Liver (tissue), 9 donors: ENCODE data around the gene RASA3. TPM values are rescaled to one million over a fixed set of nuclear protein-coding genes. Genes with fewer than 3 reads are reported as not detected.

Experiments used
- DNase-seq: peaks from one replicate; pipeline ENCODE4 v3.0.0-alpha.2; 2017; ENCODE audit warnings: low spot score
- H3K27ac ChIP-seq, 2 donors: one replicate each; pipeline ENCODE4 v1.7.0; 2013; ENCODE audit warnings: inconsistent platforms in 2 of 2, low read length in 2 of 2, control low read depth in 1 of 2, low read depth in 1 of 2, mild to moderate bottlenecking in 1 of 2
- H3K27me3 ChIP-seq, 4 donors: one replicate each; pipeline versions ENCODE4 v1.6.1 to v1.7.0; 2013; ENCODE audit warnings: low read length in 3 of 4, inconsistent platforms in 1 of 4, mild to moderate bottlenecking in 1 of 4, moderate library complexity in 1 of 4; ENCODE audit not compliant: control insufficient read depth in 4 of 4, insufficient read depth in 4 of 4
- H3K36me3 ChIP-seq, 4 donors: one replicate each; pipeline versions ENCODE4 v1.6.1 to v1.7.0; 2013; ENCODE audit warnings: low read length in 3 of 4, mild to moderate bottlenecking in 3 of 4, low read depth in 1 of 4, moderate library complexity in 1 of 4; ENCODE audit not compliant: control insufficient read depth in 4 of 4, insufficient read depth in 3 of 4
- H3K4me1 ChIP-seq, 4 donors: one replicate each; pipeline versions ENCODE4 v1.6.1 to v1.7.0; 2013; ENCODE audit warnings: low read length in 3 of 4, mild to moderate bottlenecking in 3 of 4, moderate library complexity in 1 of 4; ENCODE audit not compliant: control insufficient read depth in 4 of 4, insufficient read depth in 4 of 4
- H3K4me3 ChIP-seq, 3 donors: one replicate each; pipeline versions ENCODE4 v1.6.1 to v1.7.0; 2013; ENCODE audit warnings: low read length in 3 of 3, control low read depth in 1 of 3, low read depth in 1 of 3, mild to moderate bottlenecking in 1 of 3
- H3K9ac ChIP-seq, 2 donors: one replicate each; pipeline ENCODE4 v1.7.0; 2013; ENCODE audit warnings: low read length in 2 of 2, mild to moderate bottlenecking in 2 of 2, moderate library complexity in 2 of 2, control low read depth in 1 of 2, low read depth in 1 of 2
- H3K9me3 ChIP-seq, 4 donors: one replicate each; pipeline versions ENCODE4 v1.6.1 to v1.7.0; 2013; ENCODE audit warnings: low read length in 3 of 4; ENCODE audit not compliant: control insufficient read depth in 4 of 4
- FOXA1 ChIP-seq: IDR thresholded peaks from 2 replicates; pipeline ENCODE4 v1.6.1; 2016; ENCODE audit warnings: antibody characterized with exemption
- FOXA2 ChIP-seq: IDR thresholded peaks from 2 replicates; pipeline ENCODE4 v1.6.1; 2016; ENCODE audit warnings: antibody characterized with exemption
- GABPA ChIP-seq, 2 donors: IDR thresholded peaks in 1 of 2; conservative IDR thresholded peaks in 1 of 2; 2 replicates each; pipeline ENCODE4 v1.6.1; 2016; ENCODE audit warnings: antibody characterized with exemption in 2 of 2, mild to moderate bottlenecking in 1 of 2, moderate library complexity in 1 of 2
- HNF4A ChIP-seq, 2 donors: conservative IDR thresholded peaks; 2 replicates each; pipeline ENCODE4 v1.6.1; 2016; ENCODE audit warnings: antibody characterized with exemption in 2 of 2, mild to moderate bottlenecking in 2 of 2
- HNF4G ChIP-seq: IDR thresholded peaks from 2 replicates; pipeline ENCODE4 v1.6.1; 2016; ENCODE audit warnings: antibody characterized with exemption
- JUND ChIP-seq, 2 donors: IDR thresholded peaks; 2 replicates each; pipeline ENCODE4 v1.6.1; 2016; ENCODE audit warnings: antibody characterized with exemption in 2 of 2
- MAX ChIP-seq: IDR thresholded peaks from 2 replicates; pipeline ENCODE4 v1.6.1; 2016; ENCODE audit warnings: antibody characterized with exemption
- NR2F2 ChIP-seq: IDR thresholded peaks from 2 replicates; pipeline ENCODE4 v1.6.1; 2016; ENCODE audit warnings: antibody characterized with exemption
- RAD21 ChIP-seq, 2 donors: IDR thresholded peaks; 2 replicates each; pipeline ENCODE4 v1.6.1; 2016; ENCODE audit warnings: antibody characterized with exemption in 2 of 2, mild to moderate bottlenecking in 2 of 2
- REST ChIP-seq: IDR thresholded peaks from 2 replicates; pipeline ENCODE4 v1.6.1; 2016; ENCODE audit warnings: antibody characterized with exemption, mild to moderate bottlenecking
- RXRA ChIP-seq, 2 donors: IDR thresholded peaks; 2 replicates each; pipeline ENCODE4 v1.6.1; 2017 to 2018; ENCODE audit warnings: antibody characterized with exemption in 2 of 2, mild to moderate bottlenecking in 1 of 2
- SP1 ChIP-seq: IDR thresholded peaks from 2 replicates; pipeline ENCODE4 v1.6.1; 2018; ENCODE audit warnings: antibody characterized with exemption, mild to moderate bottlenecking
- TAF1 ChIP-seq: conservative IDR thresholded peaks from 2 replicates; pipeline ENCODE4 v1.6.1; 2016; ENCODE audit warnings: antibody characterized with exemption, mild to moderate bottlenecking
- WGBS: extraction: QIAGEN DNeasy Blood & Tissue Kit; methylation state at CpG from one replicate; pipeline ENCODE4 v1.1.7; 2013; 5-methylcytosine and 5-hydroxymethylcytosine counted together
- polyA plus RNA-seq, 2 donors: library from polyadenylated mRNA; stranded (reverse) in 1 of 2; unstranded in 1 of 2; fragments of 200-250 nt in 1 of 2; fragments of >200 nt in 1 of 2; fragmentation: Nextera tagmentation in 1 of 2; extraction: Ambion mirVana in 1 of 2; gene quantifications; one replicate each; pipeline versions ENCODE4 v1.2.1 to v1.2.3, GENCODE V29; 2013 to 2015
- total RNA-seq, 2 donors: library from RNA; depleted of rRNA; stranded (reverse); fragments of >200 nt; gene quantifications; one replicate each; pipeline ENCODE4 v1.2.3, GENCODE V29; 2014
- TF ChIP-seq, protein P1 (sequence below): IDR thresholded peaks from 2 replicates; pipeline ENCODE4 v1.6.1; 2016; ENCODE audit warnings: antibody characterized with exemption
- TF ChIP-seq, protein P2 (sequence below): fragments of 150-350 bp; IDR thresholded peaks from 2 replicates; pipeline ENCODE4 v1.5.1; 2017; ENCODE audit warnings: improper control_type of control experiment, low read depth, low read length; ENCODE audit not compliant: missing input control
- TF ChIP-seq, protein P3 (sequence below): IDR thresholded peaks from 2 replicates; pipeline ENCODE4 v1.6.1; 2016; ENCODE audit warnings: antibody characterized with exemption
- donor health status: healthy.
- donor health status: healthy.
- donor health status: healthy.
- donor health status: healthy.
- donor health status: healthy.

RASA3 gene
- total and polyA plus RNA-seq, 4 donors: 0.64 to 5.9 (median 3.8) TPM

GRCh38 chr13:113931841-113932459, 200.5 kb downstream of the RASA3 start:
- no peak for DNase-seq
- no peaks in the 10 kb centered on the region for H3K36me3 ChIP-seq
- 78% methylated on average over 16 of the region's 16 CpGs for WGBS

DNA sequence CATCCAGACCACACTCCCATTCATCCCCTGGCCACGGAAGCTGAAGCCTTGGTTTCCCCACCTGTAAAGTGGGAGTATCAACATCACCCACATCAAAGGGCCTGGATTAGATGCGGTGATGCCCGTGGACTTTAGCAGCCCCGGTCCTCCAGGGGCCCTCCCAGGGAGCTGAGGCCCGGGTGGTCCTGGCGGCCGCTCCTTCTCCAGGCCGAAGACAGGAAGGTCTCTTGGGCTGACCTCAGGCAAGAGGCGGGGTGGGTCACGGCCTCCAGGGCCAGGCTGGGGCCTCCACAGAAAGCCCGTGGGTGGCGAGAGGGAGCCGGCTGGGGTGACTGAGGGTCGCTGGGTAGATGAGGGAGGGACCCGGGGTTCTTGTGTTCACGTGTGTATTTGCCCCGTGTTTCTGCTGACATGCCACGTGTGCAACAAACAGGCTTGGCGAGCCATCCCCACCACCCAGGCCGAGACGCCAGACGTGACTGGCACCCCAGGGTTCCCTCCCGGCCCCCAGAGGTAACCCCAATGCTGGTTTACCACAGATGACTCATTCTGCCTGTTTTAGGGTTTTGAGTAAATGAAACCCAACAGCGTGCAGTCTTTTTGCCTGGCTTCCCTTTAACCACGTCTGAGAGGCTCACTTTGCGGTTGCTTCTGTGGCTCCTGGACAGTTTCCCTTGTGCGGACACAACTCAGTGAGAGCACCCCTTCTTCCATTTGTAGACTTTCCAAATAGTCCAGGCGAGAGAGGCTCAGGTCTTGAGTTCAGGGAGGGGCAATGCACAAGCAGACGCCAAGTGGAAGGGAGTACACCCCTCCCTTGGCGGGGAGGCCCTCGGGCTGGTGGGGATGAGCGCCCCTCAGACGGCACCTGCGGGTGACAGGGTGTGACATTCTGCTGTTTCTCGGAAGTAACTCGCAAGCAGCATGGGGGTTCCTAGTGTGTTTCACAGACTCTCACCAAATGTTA, 201.5 kb downstream of the RASA3 start:
- no peak for DNase-seq
- Histone ChIP-seq H3K9ac (no peak overlapping the region), H3K4me1 (no peaks in the 10 kb centered on the region), H3K36me3 (no peaks in the 10 kb centered on the region), H3K27ac (no peak overlapping the region), H3K9me3 (no peaks in the 10 kb centered on the region), H3K4me3 (no peak overlapping the region), H3K27me3 (no peaks in the 10 kb centered on the region)
- TF ChIP-seq HNF4A (conservative IDR thresholded peaks at IDR 0.05) (no peak), RXRA (IDR thresholded peaks at IDR 0.05) (no peak), TAF1 (no peak), HNF4G (no peak), SP1 (no peak), GABPA (IDR thresholded peaks at IDR 0.05 in 1 of 2, conservative IDR thresholded peaks at IDR 0.05 in 1 of 2) (no peak), FOXA2 (no peak), FOXA1 (no peak), REST (no peak), JUND (IDR thresholded peaks at IDR 0.05) (no peak), RAD21 (IDR thresholded peaks at IDR 0.05) (no peak), MAX (no peak), NR2F2 (no peak)
- TF ChIP-seq, protein P1, sequence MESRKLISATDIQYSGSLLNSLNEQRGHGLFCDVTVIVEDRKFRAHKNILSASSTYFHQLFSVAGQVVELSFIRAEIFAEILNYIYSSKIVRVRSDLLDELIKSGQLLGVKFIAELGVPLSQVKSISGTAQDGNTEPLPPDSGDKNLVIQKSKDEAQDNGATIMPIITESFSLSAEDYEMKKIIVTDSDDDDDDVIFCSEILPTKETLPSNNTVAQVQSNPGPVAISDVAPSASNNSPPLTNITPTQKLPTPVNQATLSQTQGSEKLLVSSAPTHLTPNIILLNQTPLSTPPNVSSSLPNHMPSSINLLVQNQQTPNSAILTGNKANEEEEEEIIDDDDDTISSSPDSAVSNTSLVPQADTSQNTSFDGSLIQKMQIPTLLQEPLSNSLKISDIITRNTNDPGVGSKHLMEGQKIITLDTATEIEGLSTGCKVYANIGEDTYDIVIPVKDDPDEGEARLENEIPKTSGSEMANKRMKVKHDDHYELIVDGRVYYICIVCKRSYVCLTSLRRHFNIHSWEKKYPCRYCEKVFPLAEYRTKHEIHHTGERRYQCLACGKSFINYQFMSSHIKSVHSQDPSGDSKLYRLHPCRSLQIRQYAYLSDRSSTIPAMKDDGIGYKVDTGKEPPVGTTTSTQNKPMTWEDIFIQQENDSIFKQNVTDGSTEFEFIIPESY: no peak
- TF ChIP-seq, protein P2, sequence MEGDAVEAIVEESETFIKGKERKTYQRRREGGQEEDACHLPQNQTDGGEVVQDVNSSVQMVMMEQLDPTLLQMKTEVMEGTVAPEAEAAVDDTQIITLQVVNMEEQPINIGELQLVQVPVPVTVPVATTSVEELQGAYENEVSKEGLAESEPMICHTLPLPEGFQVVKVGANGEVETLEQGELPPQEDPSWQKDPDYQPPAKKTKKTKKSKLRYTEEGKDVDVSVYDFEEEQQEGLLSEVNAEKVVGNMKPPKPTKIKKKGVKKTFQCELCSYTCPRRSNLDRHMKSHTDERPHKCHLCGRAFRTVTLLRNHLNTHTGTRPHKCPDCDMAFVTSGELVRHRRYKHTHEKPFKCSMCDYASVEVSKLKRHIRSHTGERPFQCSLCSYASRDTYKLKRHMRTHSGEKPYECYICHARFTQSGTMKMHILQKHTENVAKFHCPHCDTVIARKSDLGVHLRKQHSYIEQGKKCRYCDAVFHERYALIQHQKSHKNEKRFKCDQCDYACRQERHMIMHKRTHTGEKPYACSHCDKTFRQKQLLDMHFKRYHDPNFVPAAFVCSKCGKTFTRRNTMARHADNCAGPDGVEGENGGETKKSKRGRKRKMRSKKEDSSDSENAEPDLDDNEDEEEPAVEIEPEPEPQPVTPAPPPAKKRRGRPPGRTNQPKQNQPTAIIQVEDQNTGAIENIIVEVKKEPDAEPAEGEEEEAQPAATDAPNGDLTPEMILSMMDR: no peak
- 85% methylated on average over 36 of the region's 36 CpGs for WGBS

More at GRCh38 chr13:113931841-113932459, 200.5 kb downstream of the RASA3 start:
- H3K9ac ChIP-seq: no peak overlapping the region
- TF ChIP-seq, protein P2: no peak
- TF ChIP-seq RXRA (IDR thresholded peaks at IDR 0.05) (no peak), JUND (IDR thresholded peaks at IDR 0.05) (no peak), HNF4A (conservative IDR thresholded peaks at IDR 0.05) (no peak), RAD21 (IDR thresholded peaks at IDR 0.05) (no peak)
- TF ChIP-seq, protein P3, sequence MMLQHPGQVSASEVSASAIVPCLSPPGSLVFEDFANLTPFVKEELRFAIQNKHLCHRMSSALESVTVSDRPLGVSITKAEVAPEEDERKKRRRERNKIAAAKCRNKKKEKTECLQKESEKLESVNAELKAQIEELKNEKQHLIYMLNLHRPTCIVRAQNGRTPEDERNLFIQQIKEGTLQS: no peak
- H3K4me3 ChIP-seq: no peak overlapping the region
- H3K4me1 ChIP-seq: no peaks in the 10 kb centered on the region
- peaks cover 0 to 4% (median 0%) of the 10 kb centered on the region in 4 donors for H3K27me3 ChIP-seq
- no peak overlapping the region for H3K27ac ChIP-seq
- H3K9me3 ChIP-seq: no peaks in the 10 kb centered on the region
